NCI-H510A (cell line): ENCODE data around the gene VPREB3.

Experiments
- DNase-seq: peaks from one replicate; lab custom pipeline; 2025; lab: John Stamatoyannopoulos, UW

VPREB3 gene

DNA sequence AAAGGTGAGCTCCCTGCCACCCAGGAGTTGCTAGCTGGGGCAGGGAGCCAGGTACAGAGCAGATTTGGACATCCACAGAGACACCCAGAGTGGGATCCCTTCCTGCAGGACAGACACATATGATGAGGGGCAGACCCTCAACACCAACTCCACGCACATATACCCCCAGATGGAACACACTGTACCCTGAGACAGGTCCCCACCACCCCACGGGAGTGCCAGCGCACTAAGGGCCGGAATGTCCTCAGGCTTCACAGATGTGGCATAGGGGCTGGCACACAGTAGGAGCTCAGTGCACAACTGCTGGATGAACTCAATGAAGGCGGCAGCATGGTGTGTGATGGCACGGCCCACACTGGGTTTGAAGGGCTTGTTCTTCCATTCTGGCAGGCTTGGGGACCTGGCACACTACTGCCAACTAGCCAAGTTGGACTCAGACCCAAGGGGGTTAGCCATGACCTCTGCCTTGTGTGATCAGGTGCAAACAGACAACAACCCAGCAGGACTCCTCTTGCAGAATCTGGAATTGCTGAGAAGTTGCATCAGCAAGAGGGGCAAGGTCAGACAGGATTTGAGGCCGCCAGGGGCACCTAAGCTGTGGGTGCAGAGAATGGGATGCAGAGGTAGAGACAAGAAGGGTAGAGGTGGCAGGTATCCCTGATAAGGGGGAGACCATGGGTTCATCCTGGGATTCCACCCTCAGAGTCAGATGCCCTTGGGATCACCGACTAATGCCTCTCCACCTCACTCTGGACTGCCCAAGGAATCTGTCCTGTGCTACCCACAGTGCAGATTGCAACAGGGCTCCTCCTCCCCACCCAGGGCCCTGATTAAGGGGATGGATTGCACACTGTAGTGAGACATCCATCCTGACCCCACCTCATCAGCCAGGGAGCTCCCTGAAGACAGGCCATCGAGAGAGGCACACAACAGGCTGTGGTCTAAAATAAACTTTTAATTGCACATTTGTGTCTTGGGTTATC, 11.0 kb upstream of the VPREB3 start:
- DNase-seq: no peak

GRCh38 chr22:23763954-23764353, 9.7 kb upstream of the VPREB3 start:
- no peak for DNase-seq

DNA sequence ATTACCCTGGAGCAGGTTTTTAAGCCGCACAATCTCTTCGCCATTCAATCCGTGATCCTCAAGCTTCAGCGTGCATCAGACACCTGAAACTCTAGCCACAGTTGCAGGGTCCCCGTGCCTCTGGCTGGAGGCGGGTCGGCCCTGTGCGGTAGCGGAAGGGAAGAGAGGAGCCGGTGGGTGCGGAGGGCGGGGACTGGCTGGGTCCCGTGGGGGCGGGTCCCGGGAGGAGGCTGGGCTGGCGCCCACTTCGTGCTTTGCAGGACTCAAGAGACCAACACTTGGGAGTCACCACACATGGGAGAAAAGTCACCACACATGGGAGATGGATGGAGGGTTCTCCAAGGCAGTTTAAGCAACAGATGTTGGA, 9.3 kb upstream of the VPREB3 start:
- DNase-seq: no peak

- DNase-seq: no peak
These were observed 8.8 kb upstream of the VPREB3 start, which contains the start of gene C22orf15 for GRCh38 chr22:23762842-23763578. Gene C22orf15, plus strand, starts transcription at chr22:23762990. Its CDS starts 317 bp downstream, at chr22:23763307.

GRCh38 chr22:23760056-23760455, 5.8 kb upstream of the VPREB3 start:
- DNase-seq: no peak

GRCh38 chr22:23759566-23759965, 5.3 kb upstream of the VPREB3 start:
- DNase-seq: no peak

GRCh38 chr22:23756891-23757290, 2.7 kb upstream of the VPREB3 start:
- no peak for DNase-seq

GRCh38 chr22:23755711-23756110, 1.5 kb upstream of the VPREB3 start:
- no peak for DNase-seq

- no peak for DNase-seq
These were observed 883 bp upstream of the VPREB3 start for GRCh38 chr22:23754980-23755636.

DNA sequence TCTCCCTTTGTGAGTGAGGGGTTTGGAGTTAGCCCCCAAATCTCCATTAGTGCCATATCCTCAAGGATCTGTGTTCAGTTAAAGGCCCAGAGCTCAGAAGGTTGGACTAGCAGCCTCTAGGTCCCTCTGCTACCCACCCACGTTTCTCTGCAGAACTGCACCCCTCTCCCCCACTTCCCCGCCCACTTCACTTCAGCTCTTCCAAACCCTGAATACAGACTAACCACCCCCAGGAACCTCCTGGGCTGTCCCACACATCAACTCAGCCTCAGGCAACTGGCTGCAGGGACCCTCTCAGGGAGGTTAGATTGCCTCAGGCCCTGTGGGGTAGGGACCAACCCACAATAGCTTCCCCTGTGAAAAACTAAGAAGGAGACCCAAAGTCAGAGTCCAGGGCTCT, 840 bp downstream of the VPREB3 start:
- no peak for DNase-seq

GRCh38 chr22:23752750-23753149, 1.5 kb downstream of the VPREB3 start:
- DNase-seq: no peak

- no peak for DNase-seq
These were observed 2.0 kb downstream of the VPREB3 start for GRCh38 chr22:23752090-23752691.

- no peak for DNase-seq
These were observed 2.7 kb downstream of the VPREB3 start for GRCh38 chr22:23751441-23751996.

- peak; percentile 76 for DNase-seq
These were observed 3.3 kb downstream of the VPREB3 start, which contains the start of gene ZNF70 for GRCh38 chr22:23750714-23751440. Gene ZNF70, minus strand, starts transcription at chr22:23751112. Its CDS starts 5,972 bp downstream, at chr22:23745140.

- DNase-seq: no peak
These were observed 3.9 kb downstream of the VPREB3 start for GRCh38 chr22:23750367-23750713.

DNA sequence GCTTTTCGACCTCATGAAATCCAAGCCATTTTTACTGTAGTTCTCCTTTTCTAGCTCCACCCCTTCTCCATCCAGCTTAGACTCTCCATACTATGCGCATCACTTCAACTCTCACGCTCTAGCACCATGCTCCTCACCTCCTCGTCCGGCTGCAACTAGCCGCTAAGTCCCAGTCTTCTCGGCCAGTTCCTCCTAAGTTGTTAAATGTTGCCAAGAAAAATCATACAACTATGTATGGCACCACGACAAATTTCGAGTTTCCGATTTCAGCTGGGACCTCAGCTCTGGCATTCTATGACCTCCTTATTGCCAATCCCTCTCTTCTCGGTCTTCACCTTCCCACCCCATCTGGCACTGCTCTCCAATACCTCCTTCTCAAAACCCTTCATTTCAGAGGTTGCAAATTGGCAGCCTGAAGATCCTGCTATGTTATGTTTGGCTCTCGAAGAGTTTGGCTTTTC, 4.4 kb downstream of the VPREB3 start:
- DNase-seq: no peak

- DNase-seq: no peak
These were observed 8.4 kb downstream of the VPREB3 start for GRCh38 chr22:23745791-23746190.

- DNase-seq: no peak
These were observed 9.7 kb downstream of the VPREB3 start for GRCh38 chr22:23744485-23744884.

GRCh38 chr22:23744001-23744400, 10.2 kb downstream of the VPREB3 start:
- DNase-seq: no peak

GRCh38 chr22:23743303-23743705, 10.9 kb downstream of the VPREB3 start:
- DNase-seq: no peak
